ENCODE measurements around the gene POU2F2.

Gene POU2F2

DNA sequence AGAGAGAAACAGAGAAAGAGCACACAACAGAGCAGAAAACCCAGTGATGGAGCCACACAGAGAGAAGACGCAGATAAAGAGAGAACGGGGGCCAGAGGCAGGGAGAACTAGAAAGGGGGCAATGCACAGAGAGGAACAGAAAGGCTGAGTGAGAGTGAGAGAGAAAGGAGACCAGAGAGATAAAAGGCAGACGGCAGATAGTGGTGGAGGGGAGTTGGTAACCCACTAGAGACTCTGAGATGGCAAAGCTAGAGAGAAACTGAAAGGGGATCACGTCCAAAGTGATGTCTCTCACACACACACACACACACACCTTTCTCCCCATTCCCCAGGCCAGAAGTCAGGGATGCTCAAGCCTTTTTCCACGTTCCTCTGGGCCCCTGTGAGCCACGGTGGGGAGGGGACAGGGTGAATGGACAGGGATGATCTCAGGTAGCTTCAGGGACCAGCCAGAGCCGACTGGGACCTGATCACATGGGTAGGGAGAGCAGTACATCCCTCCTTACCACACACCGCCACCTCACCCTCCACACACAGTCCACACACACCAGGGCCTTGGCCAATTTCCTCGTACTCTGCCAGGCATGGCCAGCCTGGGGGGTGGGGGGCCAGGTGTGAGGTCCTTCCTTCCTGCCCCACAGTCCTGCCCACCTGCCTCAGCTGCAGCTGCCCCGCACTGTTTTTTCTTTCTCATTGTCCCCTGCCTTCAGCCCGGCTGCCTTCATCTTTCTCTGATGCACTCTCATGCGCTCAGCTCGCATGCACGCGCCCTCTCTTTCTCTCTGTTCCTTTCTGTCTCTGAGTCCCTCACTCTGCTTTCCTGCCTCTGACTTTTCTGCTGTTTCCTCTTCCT is 22.5 kb upstream of the POU2F2 start:
- no peak for DNase-seq

- DNase-seq, result no peak
Observed at GRCh38 chr19:42153672-42154433, 21.6 kb upstream of the POU2F2 start.

GRCh38 chr19:42152910-42153671 is 20.8 kb upstream of the POU2F2 start:
- DNase-seq, result no peak

DNA sequence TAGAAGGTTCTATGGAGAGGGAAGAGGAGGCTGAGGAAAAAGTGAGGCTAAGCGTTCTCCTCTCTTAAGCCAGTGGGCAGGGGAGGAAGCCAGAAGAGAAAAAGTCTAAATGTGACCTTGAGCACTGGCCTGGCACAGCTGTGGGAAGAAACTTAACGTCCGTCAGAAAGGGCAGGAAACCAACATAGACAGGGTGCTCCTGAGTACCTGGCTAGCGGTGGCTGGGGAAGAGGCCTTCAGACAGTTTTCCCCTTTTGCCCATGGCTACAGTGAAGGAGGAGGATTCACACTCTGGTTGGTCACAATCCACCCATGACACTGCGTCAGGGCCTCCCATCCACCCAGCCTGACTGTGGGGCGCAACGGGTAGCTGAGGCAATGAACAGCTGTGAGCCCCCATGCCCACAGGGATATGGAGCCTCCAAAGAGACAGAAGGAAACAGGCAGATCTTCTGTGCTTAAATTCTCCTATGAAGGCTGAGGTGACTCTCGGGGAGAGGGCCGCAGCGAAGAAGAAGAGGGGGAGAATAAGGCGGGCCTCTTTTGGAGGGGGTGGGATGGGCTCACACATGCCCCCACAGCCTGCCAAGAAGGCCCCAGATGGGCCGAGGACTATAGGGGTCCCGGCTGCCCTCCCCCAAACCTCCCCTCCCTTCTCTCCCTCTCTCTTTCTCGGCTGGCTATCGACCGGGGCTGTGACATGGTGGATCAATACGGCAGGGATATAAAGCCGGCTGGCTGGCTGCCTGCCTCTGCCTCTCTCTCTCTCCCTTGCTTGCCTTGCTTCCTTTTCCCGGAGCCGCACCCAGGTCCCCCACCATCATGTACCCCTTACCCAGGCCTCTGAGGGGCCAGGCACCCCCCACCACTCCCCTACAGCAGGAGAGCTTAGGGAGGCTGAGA is 19.8 kb upstream of the POU2F2 start:
- no peak for DNase-seq

- no peak for DNase-seq
Observed at GRCh38 chr19:42150911-42151361, 18.7 kb upstream of the POU2F2 start.

GRCh38 chr19:42150364-42150763 is 18.1 kb upstream of the POU2F2 start:
- DNase-seq, result no peak

- DNase-seq, result no peak
Observed at GRCh38 chr19:42149447-42150202, 17.4 kb upstream of the POU2F2 start.

- no peak for DNase-seq
Observed at GRCh38 chr19:42148266-42148665, 16.0 kb upstream of the POU2F2 start.

- peak; percentile 54 for DNase-seq
Observed at GRCh38 chr19:42143341-42144234, 11.3 kb upstream of the POU2F2 start.

DNA sequence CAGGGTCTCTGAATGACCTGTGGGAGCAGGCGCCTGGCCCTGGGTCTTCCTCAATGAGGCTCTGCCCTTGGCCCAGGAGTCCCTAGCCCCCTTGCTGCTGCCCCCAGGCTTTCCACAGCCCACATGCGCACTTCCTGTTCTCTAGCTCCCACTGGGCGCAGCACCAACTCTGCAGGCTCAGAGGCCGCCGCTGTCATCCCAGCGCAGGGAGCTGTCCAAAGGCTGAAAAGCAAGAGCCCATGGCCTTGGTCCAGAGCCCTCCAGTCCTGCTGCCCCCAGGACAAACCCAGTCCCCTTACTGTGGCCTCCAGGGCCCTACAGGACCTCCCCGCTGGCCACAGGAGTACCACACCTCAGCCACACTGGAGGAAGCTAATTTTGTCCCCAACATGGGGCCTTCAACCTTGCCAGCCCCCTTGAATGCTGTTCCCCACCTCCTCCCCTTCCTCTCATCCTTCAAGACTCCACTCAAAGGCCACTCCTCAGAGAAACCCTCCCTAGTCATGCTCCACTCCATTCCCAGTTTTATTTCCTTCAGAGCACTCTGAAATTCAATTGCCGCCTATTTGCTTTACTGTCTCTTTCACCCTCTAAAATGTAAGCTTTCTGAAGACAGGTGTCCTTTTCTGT is 8.0 kb upstream of the POU2F2 start:
- peak; percentile 73 for DNase-seq

DNA sequence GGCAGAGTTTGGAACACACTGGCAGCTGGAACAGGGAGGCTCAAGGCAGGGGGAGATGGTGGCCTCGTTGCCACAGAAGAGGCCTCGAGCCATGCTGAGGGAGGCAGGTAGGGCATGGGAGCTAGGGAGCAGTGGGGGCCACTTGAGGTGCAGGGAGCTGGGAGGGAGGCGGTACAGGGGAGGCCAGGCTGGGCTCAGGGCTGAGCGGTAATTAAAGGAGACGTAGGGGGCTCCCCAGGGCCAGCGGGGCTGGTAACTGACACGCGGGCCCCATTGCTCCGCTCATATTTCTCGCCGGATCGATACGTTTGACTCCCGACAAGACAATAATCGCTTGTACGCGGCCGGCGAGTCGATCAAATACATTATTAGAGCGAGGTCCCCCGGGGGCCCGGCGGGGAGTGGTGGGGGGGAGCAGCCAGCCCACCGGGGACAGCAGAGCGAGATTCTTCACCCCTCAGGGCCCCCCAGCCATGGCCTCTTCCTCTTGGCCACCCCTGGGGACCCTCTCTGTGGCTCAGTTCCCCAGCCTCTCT is 2.4 kb upstream of the POU2F2 start:
- DNase-seq, result no peak

- peak; percentile 78 for DNase-seq
Observed at GRCh38 chr19:42132851-42133528, 744 bp upstream of the POU2F2 start.

DNA sequence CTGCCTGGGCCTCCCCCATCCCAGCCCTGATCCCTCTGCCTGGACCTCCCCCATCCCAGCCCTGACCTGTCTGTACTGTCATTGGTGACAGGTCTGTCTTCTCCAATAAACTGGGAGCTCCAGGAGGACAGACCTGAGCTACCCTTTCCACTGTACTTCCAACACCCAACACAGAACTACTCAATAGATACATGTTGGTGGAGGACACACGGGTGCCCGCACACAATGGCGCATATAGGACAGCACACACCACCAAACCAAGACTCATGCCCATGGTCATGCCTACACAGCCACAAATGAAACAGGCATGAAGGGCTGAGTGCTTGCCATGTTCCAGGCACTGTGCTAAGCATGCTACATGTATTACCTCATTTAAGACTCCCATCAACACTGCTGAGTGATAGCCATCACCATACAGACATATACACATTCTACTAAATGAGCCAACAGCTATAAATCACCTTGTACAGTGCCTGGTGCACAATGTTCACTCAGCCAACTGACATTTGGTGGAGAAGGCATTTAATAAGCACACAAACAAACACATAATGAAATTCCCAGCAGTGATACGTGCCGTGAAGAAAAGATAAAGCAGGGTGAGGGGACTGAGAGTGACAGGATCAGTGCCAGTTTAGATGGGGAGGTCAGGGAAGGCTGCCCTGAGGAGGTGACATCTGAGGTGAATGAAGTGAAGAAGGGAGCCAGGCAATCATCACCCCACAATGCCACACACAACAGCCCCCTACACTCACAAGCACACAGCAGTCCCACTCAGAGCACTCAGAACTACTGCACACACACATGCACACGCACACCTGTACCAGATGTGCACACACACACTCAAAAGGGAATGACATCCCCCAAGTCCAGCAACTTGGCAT is 857 bp downstream of the POU2F2 start:
- no peak for DNase-seq

DNA sequence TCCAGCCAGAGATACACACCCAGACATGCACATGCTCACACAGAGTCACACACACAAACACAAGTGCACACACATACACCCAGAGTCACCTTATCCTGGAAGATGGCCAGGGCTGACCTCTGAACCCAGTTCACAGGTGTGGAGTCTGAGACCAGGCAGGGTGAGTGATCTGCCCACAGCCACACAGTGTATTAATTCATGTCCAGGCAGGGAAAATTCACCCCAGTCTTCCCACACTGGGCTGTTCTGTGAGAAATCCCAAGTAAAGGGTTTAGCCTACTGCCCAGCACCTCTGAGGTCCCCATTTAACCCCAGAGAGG is 2.0 kb downstream of the POU2F2 start:
- no peak for DNase-seq

GRCh38 chr19:42129399-42130253 is 2.6 kb downstream of the POU2F2 start:
- DNase-seq, result no peak

DNA sequence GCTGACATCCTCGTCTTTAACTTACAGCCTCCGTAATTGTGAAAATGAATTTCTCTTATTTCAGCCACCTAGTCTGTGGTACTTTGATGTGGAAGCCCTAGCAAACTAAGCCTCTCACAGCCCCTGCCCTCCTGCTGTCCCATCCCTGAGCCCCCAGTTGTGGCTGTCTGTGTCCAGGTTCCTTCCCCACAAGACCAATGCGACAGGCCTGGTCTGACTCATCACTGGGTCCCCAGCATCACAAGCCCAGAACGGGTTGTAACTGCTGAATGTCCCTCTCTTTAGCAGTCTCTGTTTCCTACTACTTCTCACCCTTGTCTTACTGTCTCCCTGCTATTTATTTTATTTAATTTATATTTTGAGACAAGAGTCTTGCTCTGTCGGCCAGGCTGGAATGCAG is 5.7 kb downstream of the POU2F2 start:
- DNase-seq, result no peak

DNA sequence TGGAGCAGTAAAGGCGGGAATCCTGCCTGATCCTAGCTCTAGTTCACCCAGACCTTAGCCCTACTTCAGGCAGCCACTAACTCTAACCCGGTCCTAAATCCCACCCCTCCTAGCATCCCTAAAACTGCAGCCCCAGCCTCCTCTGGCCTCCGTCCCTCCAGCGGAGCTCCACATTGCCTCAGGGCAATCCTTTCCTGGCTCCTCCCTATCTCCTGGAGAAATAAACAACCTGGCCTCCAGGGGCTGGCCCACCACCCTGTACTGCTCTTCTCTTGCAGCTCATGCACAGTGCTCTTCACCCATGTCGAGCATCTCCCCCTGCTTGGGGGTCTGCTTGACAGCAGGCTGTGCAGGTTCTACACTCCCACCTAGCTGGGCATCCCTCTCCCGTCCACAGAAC is 6.7 kb downstream of the POU2F2 start:
- DNase-seq, result no peak

All from OCI-M1 (cell line).